CD4-positive, alpha-beta T cell (primary cell): Measurements from ENCODE around the gene CD200R1L. TPM values are rescaled to one million over a fixed set of nuclear protein-coding genes. Genes with fewer than 3 reads are reported as not detected.

Experiments used
- ATAC-seq: fragments of 200-7000 bp; cut with Tn5 transposase; one replicate; pipeline ENCODE4 v1.10.0; 2022; ENCODE audit warnings: mild to moderate bottlenecking; ENCODE audit not compliant: poor library complexity
- CTCF ChIA-PET: fragments of 350-600 bp; sonication (Branson Sonifier 250); formaldehyde crosslinking; loops from one replicate; lab custom pipeline; 2021; ENCODE audit warnings: antibody characterized with exemption, inconsistent platforms; lab: Charles Lee
- POLR2A ChIA-PET: fragments of 350-600 bp; sonication (Branson Sonifier 250); formaldehyde crosslinking; loops from one replicate; lab custom pipeline; 2021; ENCODE audit warnings: antibody characterized with exemption, inconsistent platforms; lab: Charles Lee
- DNase-seq, 14 experiments: peaks; one replicate each; pipeline ENCODE4 v3.0.0-alpha.2; 2013 to 2020; ENCODE audit warnings: mixed read lengths in 2 of 14
- H3K27ac ChIP-seq, 2 donors: one replicate each; pipeline versions ENCODE4 v1.5.1 to v1.7.0; 2013; ENCODE audit warnings: low read length in 2 of 2, low read depth in 1 of 2, mild to moderate bottlenecking in 1 of 2
- H3K27me3 ChIP-seq, 2 experiments: 1 replicate in 1 of 2; 2 replicates in 1 of 2; pipeline versions ENCODE4 v1.6.1 to v1.7.0; 2013; ENCODE audit warnings: low read length in 2 of 2, control low read depth in 1 of 2, mild to moderate bottlenecking in 1 of 2, moderate library complexity in 1 of 2; ENCODE audit not compliant: insufficient read depth in 2 of 2, control insufficient read depth in 1 of 2
- H3K36me3 ChIP-seq: one replicate; pipeline ENCODE4 v1.6.1; 2013; ENCODE audit warnings: low read length, control low read depth; ENCODE audit not compliant: insufficient read depth
- H3K4me1 ChIP-seq: one replicate; pipeline ENCODE4 v1.6.1; 2013; ENCODE audit warnings: low read length, control low read depth; ENCODE audit not compliant: insufficient read depth
- H3K4me3 ChIP-seq: one replicate; pipeline ENCODE4 v1.5.1; 2013; ENCODE audit warnings: mild to moderate bottlenecking, low read length, moderate library complexity
- H3K9me3 ChIP-seq, 2 experiments: 1 replicate in 1 of 2; 2 replicates in 1 of 2; pipeline versions ENCODE4 v1.6.1 to v1.7.0; 2013; ENCODE audit warnings: low read length in 2 of 2, mild to moderate bottlenecking in 2 of 2, control low read depth in 1 of 2, moderate library complexity in 1 of 2; ENCODE audit not compliant: control insufficient read depth in 1 of 2, insufficient read depth in 1 of 2
- H3K27ac Mint-ChIP-seq: one replicate; pipeline ENCODE4 v1.8.0; 2020; ENCODE audit warnings: mixed read lengths
- H3K27me3 Mint-ChIP-seq: one replicate; pipeline ENCODE4 v1.8.0; 2021; ENCODE audit warnings: mixed read lengths
- H3K36me3 Mint-ChIP-seq: one replicate; pipeline ENCODE4 v1.8.0; 2021; ENCODE audit warnings: low read depth, mixed read lengths
- H3K4me1 Mint-ChIP-seq: one replicate; pipeline ENCODE4 v1.8.0; 2021; ENCODE audit warnings: low read depth, mixed read lengths
- H3K4me3 Mint-ChIP-seq: one replicate; pipeline ENCODE4 v1.8.0; 2020; ENCODE audit warnings: mild to moderate bottlenecking, mixed read lengths
- H3K9me3 Mint-ChIP-seq: one replicate; pipeline ENCODE4 v1.8.0; 2020; ENCODE audit warnings: mixed read lengths
- CTCF ChIP-seq: fragments of 200-600 bp; IDR thresholded peaks from one replicate; pipeline ENCODE4 v1.8.0; 2022; ENCODE audit warnings: antibody characterized with exemption, mild to moderate bottlenecking
- intact Hi-C, 2 experiments: fragments of 100-400 bp; cut with DNase I in 1 of 2; cut with micrococcal nuclease in 1 of 2; formaldehyde crosslinking; loops; one replicate each; pipeline versions ENCODE4 v1.15.1 to v1.9.0; 2023 to 2025; cut with DNase I, micrococcal nuclease
- total RNA-seq, 174 experiments: library from RNA in 2 of 174; stranded (reverse) in 2 of 174; gene quantifications; one replicate each; pipeline ENCODE4 v1.2.3 and lab custom pipeline; 2021 to 2026

Gene CD200R1L
- total RNA-seq, 2 experiments from 2014 or later: 0.17 TPM; not detected in 1

- Mint-ChIP-seq H3K9me3 (no peaks in the 10 kb centered on the region), H3K27ac (no peak overlapping the region), H3K4me1 (peaks cover 21% of the 10 kb centered on the region), H3K36me3 (no peaks in the 10 kb centered on the region), H3K27me3 (no peaks in the 10 kb centered on the region), H3K4me3 (no peak overlapping the region)
- intact Hi-C loops: no loop called here
- no peak for TF ChIP-seq CTCF
- Histone ChIP-seq H3K36me3 (no peaks in the 10 kb centered on the region), H3K27ac (no peak overlapping the region), H3K4me3 (no peak overlapping the region), H3K4me1 (peaks cover 34% of the 10 kb centered on the region), H3K27me3 (no peaks in the 10 kb centered on the region), H3K9me3 (no peaks in the 10 kb centered on the region)
- ChIA-PET POLR2A (no interaction called here), CTCF (no interaction called here)
- DNase-seq (no peak), ATAC-seq (no peak)
Measured at GRCh38 chr3:112777811-112778210, 68.9 kb downstream of the CD200R1L start.

- Mint-ChIP-seq H3K9me3 (no peaks in the 10 kb centered on the region), H3K27ac (no peak overlapping the region), H3K27me3 (no peaks in the 10 kb centered on the region), H3K36me3 (no peaks in the 10 kb centered on the region), H3K4me1 (peaks cover 26% of the 10 kb centered on the region), H3K4me3 (no peak overlapping the region)
- Histone ChIP-seq H3K4me1 (peaks cover 41% of the 10 kb centered on the region), H3K4me3 (no peak overlapping the region), H3K9me3 (no peaks in the 10 kb centered on the region), H3K27ac (no peak overlapping the region), H3K27me3 (no peaks in the 10 kb centered on the region), H3K36me3 (no peaks in the 10 kb centered on the region)
- POLR2A ChIA-PET: no interaction called here
- ATAC-seq: no peak
- no peak for DNase-seq
- CTCF ChIA-PET: no interaction called here
- no peak for TF ChIP-seq CTCF
- intact Hi-C loops: no loop called here
Measured at GRCh38 chr3:112776836-112777235, 69.8 kb downstream of the CD200R1L start.

- intact Hi-C loops: no loop called here
- peak in 4 of 14 experiments; percentile 4 to 49 (median 29) for DNase-seq
- POLR2A ChIA-PET: no interaction called here
- Mint-ChIP-seq H3K9me3 (no peaks in the 10 kb centered on the region), H3K36me3 (no peaks in the 10 kb centered on the region), H3K27ac (no peak overlapping the region), H3K27me3 (no peaks in the 10 kb centered on the region), H3K4me1 (peaks cover 26% of the 10 kb centered on the region), H3K4me3 (no peak overlapping the region)
- Histone ChIP-seq H3K4me3 (no peak overlapping the region), H3K27ac (no peak overlapping the region), H3K27me3 (no peaks in the 10 kb centered on the region), H3K36me3 (no peaks in the 10 kb centered on the region), H3K4me1 (peaks cover 43% of the 10 kb centered on the region), H3K9me3 (no peaks in the 10 kb centered on the region)
- CTCF ChIA-PET: no interaction called here
- no peak for ATAC-seq
- no peak for TF ChIP-seq CTCF
Measured at GRCh38 chr3:112776000-112776399, 70.7 kb downstream of the CD200R1L start.
